HepG2 (cell line): ENCODE data around the gene IGHMBP2. TPM values are rescaled to one million over a fixed set of nuclear protein-coding genes. Genes with fewer than 3 reads are reported as not detected.

ENCODE experiments used
- ATAC-seq: fragments of 200-7000 bp; cut with Tn5 transposase; 3 replicates; pipeline ENCODE4 v1.9.1; 2020; ENCODE audit warnings: mild to moderate bottlenecking, moderate library complexity
- BruUV-seq: library from RNA; stranded (reverse); fragments of 400-500 nt; replicated peaks from 2 replicates; lab custom pipeline; 2021; lab: Mats Ljungman, UMichigan
- CTCF ChIA-PET: fragments of 300-600 bp; formaldehyde crosslinking; extraction: SDS; loops from one replicate; lab custom pipeline; 2021; ENCODE audit warnings: low total read pairs, inconsistent platforms, low intra/inter-chr PET ratio; lab: Yijun Ruan, JAX
- POLR2A ChIA-PET: fragments of 350-600 bp; sonication (Branson Sonifier 250); formaldehyde crosslinking; loops from one replicate; lab custom pipeline; 2020; ENCODE audit warnings: antibody characterized with exemption, inconsistent platforms; lab: Yijun Ruan, JAX
- DNase-seq: peaks from one replicate; pipeline ENCODE4 v3.0.0-alpha.2; 2015; ENCODE audit warnings: low spot score
- FAIRE-seq: peaks from 3 replicates; lab custom pipeline; 2011; peaks lifted over from hg19 to GRCh38; lab: Jason Lieb, UNC
- H2AFZ ChIP-seq: one replicate; pipeline ENCODE4 v1.6.1; 2011; ENCODE audit warnings: low read length, inconsistent platforms
- H3K27ac ChIP-seq: fragments of 300-600 bp; 3 replicates; pipeline ENCODE4 v1.8.0; 2011; ENCODE audit warnings: mixed run types, mild to moderate bottlenecking, mixed read lengths, low read length, inconsistent platforms; ENCODE audit not compliant: insufficient read depth; ENCODE audit errors: extremely low read length
- H3K27me3 ChIP-seq, 2 experiments: fragments of 200-600 bp in 1 of 2; 2 replicates in 1 of 2; 3 replicates in 1 of 2; pipeline versions ENCODE4 v1.6.0 to v1.8.0; 2011; ENCODE audit warnings: low read length in 2 of 2, mild to moderate bottlenecking in 2 of 2, moderate library complexity in 2 of 2, inconsistent platforms in 1 of 2; ENCODE audit not compliant: insufficient read depth in 2 of 2, control insufficient read depth in 1 of 2
- H3K36me3 ChIP-seq, 2 experiments: fragments of 200-600 bp in 1 of 2; replicated peaks in 1 of 2; 2 replicates in 1 of 2; 3 replicates in 1 of 2; pipeline versions ENCODE4 v1.5.1 to v1.8.0; 2011; ENCODE audit warnings: low read length in 2 of 2, inconsistent platforms in 1 of 2; ENCODE audit not compliant: insufficient read depth in 2 of 2, control insufficient read depth in 1 of 2
- H3K4me1 ChIP-seq: 2 replicates; pipeline ENCODE4 v1.5.1; 2012; ENCODE audit warnings: low read length, inconsistent platforms; ENCODE audit not compliant: insufficient read depth
- H3K4me2 ChIP-seq: 2 replicates; pipeline ENCODE4 v1.6.0; 2011; ENCODE audit warnings: low read depth, low read length, inconsistent platforms
- H3K4me3 ChIP-seq, 3 experiments: fragments of 200-600 bp in 1 of 3; sonication (generic), shearing (Covaris generic) in 1 of 3; replicated peaks in 1 of 3; 2 replicates each; pipeline ENCODE4 v1.5.1; 2011 to 2016; ENCODE audit warnings: low read length in 3 of 3, inconsistent platforms in 2 of 3, low read depth in 2 of 3, mild to moderate bottlenecking in 2 of 3, control low read depth in 1 of 3, mixed read lengths in 1 of 3; ENCODE audit not compliant: insufficient read depth in 1 of 3
- H3K79me2 ChIP-seq: one replicate; pipeline ENCODE4 v1.6.1; 2011; ENCODE audit warnings: low read length, inconsistent platforms; ENCODE audit not compliant: insufficient read depth
- H3K9ac ChIP-seq: 2 replicates; pipeline ENCODE4 v1.6.0; 2011; ENCODE audit warnings: mild to moderate bottlenecking, low read depth, low read length, inconsistent platforms; ENCODE audit not compliant: insufficient read depth
- H3K9me3 ChIP-seq: 2 replicates; pipeline ENCODE4 v1.5.1; 2012; ENCODE audit warnings: mild to moderate bottlenecking, low read length
- H4K20me1 ChIP-seq: 2 replicates; pipeline ENCODE4 v1.6.0; 2011; ENCODE audit warnings: inconsistent platforms, mild to moderate bottlenecking, low read length, moderate library complexity; ENCODE audit not compliant: insufficient read depth
- CENPT ChIP-seq: sonication (generic); formaldehyde crosslinking; IDR thresholded peaks from 2 replicates; pipeline ENCODE4 v1.8.0; 2022; ENCODE audit warnings: low read depth, mild to moderate bottlenecking, moderate library complexity, missing genetic modification reagents
- HNRNPL ChIP-seq: fragments of 200-400 bp; formaldehyde crosslinking; IDR thresholded peaks from 2 replicates; pipeline ENCODE4 v1.6.1; 2017; ENCODE audit warnings: mild to moderate bottlenecking, low read depth, low read length
- KDM2A ChIP-seq: sonication (generic); formaldehyde crosslinking; IDR thresholded peaks from 2 replicates; pipeline ENCODE4 v1.4.0; 2020; ENCODE audit warnings: low read depth, missing genetic modification reagents, borderline replicate concordance
- MEIS2 ChIP-seq: sonication (generic); formaldehyde crosslinking; IDR thresholded peaks from 2 replicates; pipeline ENCODE4 v1.9.0; 2021; ENCODE audit warnings: mild to moderate bottlenecking, missing genetic modification reagents
- U2AF2 ChIP-seq: fragments of 200-400 bp; formaldehyde crosslinking; IDR thresholded peaks from 2 replicates; pipeline ENCODE4 v1.6.1; 2017; ENCODE audit warnings: low read depth, mild to moderate bottlenecking, low read length
- ZNF180 ChIP-seq: sonication (generic); formaldehyde crosslinking; IDR thresholded peaks from 2 replicates; pipeline ENCODE4 v1.4.0; 2020; ENCODE audit warnings: low read depth, missing genetic modification reagents, borderline replicate concordance
- ZNF788 ChIP-seq: sonication (generic); formaldehyde crosslinking; IDR thresholded peaks from 2 replicates; pipeline ENCODE4 v1.5.0; 2020; ENCODE audit warnings: mild to moderate bottlenecking, missing genetic modification reagents, borderline replicate concordance
- WGBS: methylation state at CpG from one replicate; pipeline ENCODE4 v1.1.6; 2017; ENCODE audit warnings: low lambda C conversion rate; 5-methylcytosine and 5-hydroxymethylcytosine counted together
- in situ Hi-C: cut with HindIII; loops from 2 replicates; pipeline ENCODE4 v1.10.0; 2017; ENCODE audit warnings: low pct_unique_long_range_greater_than_20kb; ENCODE audit not compliant: extremely low pct_ligation_motif_present
- intact Hi-C: fragments of 100-400 bp; cut with micrococcal nuclease; formaldehyde crosslinking; loops from one replicate; pipeline ENCODE4 v1.10.0; 2022; ENCODE audit not compliant: unreplicated experiment
- polyA plus RNA-seq, 8 experiments: library from polyadenylated mRNA; depleted of rRNA in 3 of 8; stranded (reverse) in 7 of 8; unstranded in 1 of 8; fragments of >200 nt; fragmentation: Illumina TruSeq in 4 of 8; extraction: Trizol in 4 of 8; gene quantifications; 2 replicates each; pipeline versions ENCODE4 v1.2.1 to v1.2.3, GENCODE V29; 2011 to 2016; ENCODE audit warnings: low read depth in 4 of 8, missing spikeins in 1 of 8, mixed read lengths in 1 of 8; ENCODE audit not compliant: insufficient read depth in 1 of 8
- total RNA-seq, 5 experiments: library from RNA; depleted of rRNA; stranded (reverse); fragments of >200 nt; fragmentation: Illumina TruSeq; extraction: Trizol; gene quantifications; 2 replicates each; pipeline ENCODE4 v1.2.3, GENCODE V29; 2016; ENCODE audit warnings: low read depth in 1 of 5
- TF ChIP-seq, protein P1 (sequence below): sonication (generic); formaldehyde crosslinking; IDR thresholded peaks from 2 replicates; pipeline ENCODE4 v1.9.0; 2021; ENCODE audit warnings: missing genetic modification reagents, borderline replicate concordance
- TF ChIP-seq, protein P2 (sequence below): sonication (generic); formaldehyde crosslinking; IDR thresholded peaks from 2 replicates; pipeline ENCODE4 v1.4.0; 2020; ENCODE audit warnings: mild to moderate bottlenecking, missing genetic modification reagents
- TF ChIP-seq, protein P3 (sequence below): sonication (generic); formaldehyde crosslinking; IDR thresholded peaks from 2 replicates; pipeline ENCODE4 v1.8.0; 2022; ENCODE audit warnings: mild to moderate bottlenecking, missing genetic modification reagents

Gene IGHMBP2
- total and polyA plus RNA-seq, 2 of the 13 experiments (the other 11 are each of a cell fraction or from before 2014, with no cell fraction given) = 8.9 to 9.9 TPM

DNA sequence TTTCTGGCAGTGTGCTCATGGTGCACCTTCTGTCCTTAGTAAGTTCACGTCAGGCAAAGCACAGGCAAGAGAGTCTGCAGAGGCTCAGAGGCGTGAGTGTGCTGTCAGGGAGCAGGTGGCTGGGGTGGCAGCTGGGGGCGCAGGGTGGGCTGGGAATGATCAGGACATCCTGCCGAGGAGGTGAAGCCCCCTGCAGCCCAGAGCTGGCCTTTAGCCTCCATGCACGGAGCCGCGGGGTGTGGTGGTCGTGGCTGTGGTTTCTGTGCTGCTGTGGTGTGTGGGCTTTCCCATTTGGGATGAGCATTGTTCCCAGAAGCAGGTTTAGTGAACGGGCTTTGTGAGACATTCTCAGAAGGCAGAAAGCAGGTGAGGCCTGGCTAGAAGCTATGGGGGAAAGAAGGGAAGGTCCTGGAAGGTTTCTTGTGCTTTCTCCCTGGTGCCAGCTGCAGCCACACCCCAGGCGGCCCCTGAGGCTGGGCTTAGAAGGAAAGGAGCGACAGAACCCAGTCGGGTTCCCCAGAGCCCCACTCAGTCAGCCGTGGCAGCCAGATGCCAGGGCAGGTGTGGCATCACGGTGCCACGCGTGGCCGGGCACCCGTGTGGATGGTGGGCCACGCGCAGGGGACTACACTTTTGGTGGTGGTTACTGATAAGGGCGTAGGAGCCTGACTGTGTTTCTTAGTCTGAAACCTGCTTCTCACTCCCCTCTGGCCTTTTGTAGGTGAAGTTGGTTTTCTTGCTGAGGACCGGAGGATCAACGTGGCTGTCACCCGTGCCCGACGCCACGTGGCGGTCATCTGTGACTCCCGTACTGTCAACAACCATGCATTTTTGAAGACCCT is 32.0 kb downstream of the IGHMBP2 start:
- no peaks in the 10 kb centered on the region; a peak in 1 of 5 replicates for H3K27me3 ChIP-seq
- no peak overlapping the region for H3K4me3 ChIP-seq
- no peak overlapping the region for H3K27ac ChIP-seq
- TF ChIP-seq ZNF788 (no peak), ZNF180 (CRISPR knock-in tag) (no peak), HNRNPL (0 out of 2 replicates have a peak, but pooled peaks have one; percentile 42), MEIS2 (no peak)
- H3K9ac ChIP-seq = no peak overlapping the region
- ATAC-seq = no peak
- no peak overlapping the region for H2AFZ ChIP-seq
- CTCF ChIA-PET = no interaction called here
- intact Hi-C loops = no loop called here
- POLR2A ChIA-PET = no interaction called here
- in situ Hi-C loops = no loop called here
- no peaks in the 10 kb centered on the region for H3K4me1 ChIP-seq
- BruUV-seq = no TSS peak
- H3K4me2 ChIP-seq = no peak overlapping the region
- no peaks in the 10 kb centered on the region for H4K20me1 ChIP-seq
- H3K36me3 ChIP-seq = peaks cover 19 to 42% of the 10 kb centered on the region in 2 experiments; a peak in 4 of 5 replicates
- no peaks in the 10 kb centered on the region for H3K79me2 ChIP-seq
- H3K9me3 ChIP-seq = no peaks in the 10 kb centered on the region
- 98% methylated on average over 25 of the region's 29 CpGs for WGBS
- no peak for FAIRE-seq
- no peak for DNase-seq

DNA sequence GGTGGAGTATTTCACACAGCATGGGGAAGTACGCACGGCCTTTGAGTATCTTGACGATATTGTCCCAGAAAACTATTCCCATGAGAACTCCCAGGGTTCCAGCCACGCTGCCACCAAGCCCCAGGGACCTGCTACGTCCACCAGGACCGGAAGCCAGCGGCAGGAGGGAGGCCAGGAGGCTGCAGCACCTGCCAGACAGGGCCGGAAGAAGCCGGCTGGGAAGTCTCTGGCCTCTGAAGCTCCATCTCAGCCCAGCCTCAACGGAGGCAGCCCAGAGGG is 32.6 kb downstream of the IGHMBP2 start:
- TF ChIP-seq, protein P1, sequence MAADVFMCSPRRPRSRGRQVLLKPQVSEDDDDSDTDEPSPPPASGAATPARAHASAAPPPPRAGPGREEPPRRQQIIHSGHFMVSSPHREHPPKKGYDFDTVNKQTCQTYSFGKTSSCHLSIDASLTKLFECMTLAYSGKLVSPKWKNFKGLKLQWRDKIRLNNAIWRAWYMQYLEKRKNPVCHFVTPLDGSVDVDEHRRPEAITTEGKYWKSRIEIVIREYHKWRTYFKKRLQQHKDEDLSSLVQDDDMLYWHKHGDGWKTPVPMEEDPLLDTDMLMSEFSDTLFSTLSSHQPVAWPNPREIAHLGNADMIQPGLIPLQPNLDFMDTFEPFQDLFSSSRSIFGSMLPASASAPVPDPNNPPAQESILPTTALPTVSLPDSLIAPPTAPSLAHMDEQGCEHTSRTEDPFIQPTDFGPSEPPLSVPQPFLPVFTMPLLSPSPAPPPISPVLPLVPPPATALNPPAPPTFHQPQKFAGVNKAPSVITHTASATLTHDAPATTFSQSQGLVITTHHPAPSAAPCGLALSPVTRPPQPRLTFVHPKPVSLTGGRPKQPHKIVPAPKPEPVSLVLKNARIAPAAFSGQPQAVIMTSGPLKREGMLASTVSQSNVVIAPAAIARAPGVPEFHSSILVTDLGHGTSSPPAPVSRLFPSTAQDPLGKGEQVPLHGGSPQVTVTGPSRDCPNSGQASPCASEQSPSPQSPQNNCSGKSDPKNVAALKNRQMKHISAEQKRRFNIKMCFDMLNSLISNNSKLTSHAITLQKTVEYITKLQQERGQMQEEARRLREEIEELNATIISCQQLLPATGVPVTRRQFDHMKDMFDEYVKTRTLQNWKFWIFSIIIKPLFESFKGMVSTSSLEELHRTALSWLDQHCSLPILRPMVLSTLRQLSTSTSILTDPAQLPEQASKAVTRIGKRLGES (CRISPR knock-in tag) = no peak
- no peak for TF ChIP-seq KDM2A (CRISPR knock-in tag)
- TF ChIP-seq CENPT (CRISPR knock-in tag) = no peak
- TF ChIP-seq, protein P2, sequence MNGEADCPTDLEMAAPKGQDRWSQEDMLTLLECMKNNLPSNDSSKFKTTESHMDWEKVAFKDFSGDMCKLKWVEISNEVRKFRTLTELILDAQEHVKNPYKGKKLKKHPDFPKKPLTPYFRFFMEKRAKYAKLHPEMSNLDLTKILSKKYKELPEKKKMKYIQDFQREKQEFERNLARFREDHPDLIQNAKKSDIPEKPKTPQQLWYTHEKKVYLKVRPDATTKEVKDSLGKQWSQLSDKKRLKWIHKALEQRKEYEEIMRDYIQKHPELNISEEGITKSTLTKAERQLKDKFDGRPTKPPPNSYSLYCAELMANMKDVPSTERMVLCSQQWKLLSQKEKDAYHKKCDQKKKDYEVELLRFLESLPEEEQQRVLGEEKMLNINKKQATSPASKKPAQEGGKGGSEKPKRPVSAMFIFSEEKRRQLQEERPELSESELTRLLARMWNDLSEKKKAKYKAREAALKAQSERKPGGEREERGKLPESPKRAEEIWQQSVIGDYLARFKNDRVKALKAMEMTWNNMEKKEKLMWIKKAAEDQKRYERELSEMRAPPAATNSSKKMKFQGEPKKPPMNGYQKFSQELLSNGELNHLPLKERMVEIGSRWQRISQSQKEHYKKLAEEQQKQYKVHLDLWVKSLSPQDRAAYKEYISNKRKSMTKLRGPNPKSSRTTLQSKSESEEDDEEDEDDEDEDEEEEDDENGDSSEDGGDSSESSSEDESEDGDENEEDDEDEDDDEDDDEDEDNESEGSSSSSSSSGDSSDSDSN (CRISPR knock-in tag) = no peak
- TF ChIP-seq, protein P3, sequence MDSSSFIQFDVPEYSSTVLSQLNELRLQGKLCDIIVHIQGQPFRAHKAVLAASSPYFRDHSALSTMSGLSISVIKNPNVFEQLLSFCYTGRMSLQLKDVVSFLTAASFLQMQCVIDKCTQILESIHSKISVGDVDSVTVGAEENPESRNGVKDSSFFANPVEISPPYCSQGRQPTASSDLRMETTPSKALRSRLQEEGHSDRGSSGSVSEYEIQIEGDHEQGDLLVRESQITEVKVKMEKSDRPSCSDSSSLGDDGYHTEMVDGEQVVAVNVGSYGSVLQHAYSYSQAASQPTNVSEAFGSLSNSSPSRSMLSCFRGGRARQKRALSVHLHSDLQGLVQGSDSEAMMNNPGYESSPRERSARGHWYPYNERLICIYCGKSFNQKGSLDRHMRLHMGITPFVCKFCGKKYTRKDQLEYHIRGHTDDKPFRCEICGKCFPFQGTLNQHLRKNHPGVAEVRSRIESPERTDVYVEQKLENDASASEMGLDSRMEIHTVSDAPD = no peak
- no peak for TF ChIP-seq U2AF2
- H3K36me3 ChIP-seq = peaks cover 19 to 42% of the 10 kb centered on the region in 2 experiments; a peak in 4 of 5 replicates
- no peaks in the 10 kb centered on the region for H3K9me3 ChIP-seq
- no peak for FAIRE-seq
- no peak overlapping the region for H3K4me2 ChIP-seq
- no peak overlapping the region for H3K4me3 ChIP-seq
- H3K27ac ChIP-seq = no peak overlapping the region
- H3K79me2 ChIP-seq = no peaks in the 10 kb centered on the region
- ChIA-PET POLR2A (no interaction called here), CTCF (no interaction called here)
- H3K27me3 ChIP-seq = no peaks in the 10 kb centered on the region; a peak in 1 of 5 replicates
- ATAC-seq = no peak
- no TSS peak for BruUV-seq
- no peaks in the 10 kb centered on the region for H4K20me1 ChIP-seq
- 98% methylated on average over 6 of the region's 10 CpGs for WGBS
- DNase-seq = no peak
- no peaks in the 10 kb centered on the region for H3K4me1 ChIP-seq
- intact Hi-C loops = no loop called here
- H3K9ac ChIP-seq = no peak overlapping the region
- in situ Hi-C loops = no loop called here
- H2AFZ ChIP-seq = no peak overlapping the region
